ENCODE data around the gene CEP170.

CEP170 gene

DNA sequence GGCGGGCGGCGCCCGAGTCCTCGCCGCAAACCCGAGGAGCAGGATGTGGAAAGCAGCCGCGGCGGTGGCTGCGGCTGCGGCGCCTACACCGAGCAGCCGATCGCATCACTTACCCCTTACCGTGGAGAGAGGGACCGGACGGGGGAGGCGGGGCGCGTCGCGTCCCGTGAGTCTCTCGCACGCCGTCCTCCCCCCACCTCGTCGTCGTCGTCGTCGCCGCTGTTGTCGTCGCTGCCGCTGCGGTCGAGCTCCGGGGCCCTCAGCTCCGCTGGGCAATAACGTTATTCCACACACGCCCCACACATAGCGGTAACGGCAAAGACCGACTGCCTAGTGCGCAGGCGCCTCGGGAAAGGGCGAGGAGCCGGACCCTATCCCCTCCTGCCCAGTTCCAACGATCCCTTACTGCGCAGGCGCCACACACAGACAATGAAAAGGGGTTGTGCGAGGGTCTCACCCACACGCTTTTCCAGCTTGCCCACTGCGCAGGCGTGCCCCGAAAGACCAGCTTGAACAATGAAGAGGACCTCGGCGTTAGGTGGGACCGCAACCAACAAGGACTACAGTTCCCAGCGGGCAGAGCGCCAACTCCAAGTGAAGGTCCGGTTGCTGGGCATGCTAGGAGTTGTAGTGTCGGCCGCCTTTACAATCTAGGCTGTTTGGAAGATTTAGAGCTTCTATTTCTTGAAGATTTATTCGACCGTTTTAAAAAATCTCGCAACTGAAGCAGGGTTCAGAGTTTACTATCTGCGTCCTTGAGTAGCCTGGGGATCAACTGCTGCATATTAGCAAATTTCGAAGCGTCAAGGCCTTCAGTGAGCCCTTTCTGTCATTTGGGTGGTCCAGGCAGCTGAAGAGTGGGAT, at the start of gene CEP170:
Gene CEP170 (minus strand): TSS at position 355 of the 864 bp plus-strand sequence. CDS start 30,001 bp downstream, outside the sequence.
- TF ChIP-seq, protein P1, sequence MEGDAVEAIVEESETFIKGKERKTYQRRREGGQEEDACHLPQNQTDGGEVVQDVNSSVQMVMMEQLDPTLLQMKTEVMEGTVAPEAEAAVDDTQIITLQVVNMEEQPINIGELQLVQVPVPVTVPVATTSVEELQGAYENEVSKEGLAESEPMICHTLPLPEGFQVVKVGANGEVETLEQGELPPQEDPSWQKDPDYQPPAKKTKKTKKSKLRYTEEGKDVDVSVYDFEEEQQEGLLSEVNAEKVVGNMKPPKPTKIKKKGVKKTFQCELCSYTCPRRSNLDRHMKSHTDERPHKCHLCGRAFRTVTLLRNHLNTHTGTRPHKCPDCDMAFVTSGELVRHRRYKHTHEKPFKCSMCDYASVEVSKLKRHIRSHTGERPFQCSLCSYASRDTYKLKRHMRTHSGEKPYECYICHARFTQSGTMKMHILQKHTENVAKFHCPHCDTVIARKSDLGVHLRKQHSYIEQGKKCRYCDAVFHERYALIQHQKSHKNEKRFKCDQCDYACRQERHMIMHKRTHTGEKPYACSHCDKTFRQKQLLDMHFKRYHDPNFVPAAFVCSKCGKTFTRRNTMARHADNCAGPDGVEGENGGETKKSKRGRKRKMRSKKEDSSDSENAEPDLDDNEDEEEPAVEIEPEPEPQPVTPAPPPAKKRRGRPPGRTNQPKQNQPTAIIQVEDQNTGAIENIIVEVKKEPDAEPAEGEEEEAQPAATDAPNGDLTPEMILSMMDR (IDR thresholded peaks at IDR 0.05; ENCODE audit: poor library complexity, severe bottlenecking), result no peak
- ATAC-seq (ENCODE audit: low read depth) (peak; percentile 56), DNase-seq (ENCODE audit: low spot score) (peak; percentile 94)
- Histone ChIP-seq H3K4me1 (ENCODE audit: insufficient read depth, poor library complexity, severe bottlenecking) (peaks cover 28% of the 10 kb centered on the region), H3K9me3 (ENCODE audit: severe bottlenecking) (no peaks in the 10 kb centered on the region), H3K4me3 (ENCODE audit: severe bottlenecking) (peak within 1 kb of the TSS; percentile 72), H3K36me3 (ENCODE audit: low read depth) (peaks cover 3% of the 10 kb centered on the region; the same call in 1 of the 2 replicates), H3K27me3 (ENCODE audit: insufficient read depth, poor library complexity, severe bottlenecking) (no peaks in the 10 kb centered on the region), H3K27ac (ENCODE audit: poor library complexity, severe bottlenecking) (peak within 1 kb of the TSS; percentile 87)

DNA sequence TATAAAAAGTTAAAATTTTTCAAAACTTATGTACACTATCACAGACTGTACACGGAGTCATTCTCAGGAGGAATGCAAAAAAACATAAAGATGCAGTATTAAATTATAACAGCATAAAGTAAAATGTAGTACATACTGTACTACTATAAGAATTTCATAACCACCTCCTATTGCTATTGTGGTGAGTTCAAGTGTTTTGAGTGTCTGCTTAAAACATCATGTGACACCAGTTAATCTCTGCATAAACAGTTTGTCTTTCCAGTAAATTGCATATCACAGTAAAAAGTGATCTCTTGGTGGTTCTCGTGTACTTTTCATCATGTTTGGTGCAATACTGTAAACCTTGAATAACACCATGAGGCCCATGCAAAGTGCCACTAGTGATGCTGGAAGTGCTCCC, 46.0 kb upstream of the CEP170 start:
- no peaks in the 10 kb centered on the region for H3K9me3 ChIP-seq (ENCODE audit: severe bottlenecking)
- no peak for ATAC-seq (ENCODE audit: low read depth)
- H3K27ac ChIP-seq (ENCODE audit: poor library complexity, severe bottlenecking), result no peak overlapping the region
- no peaks in the 10 kb centered on the region for H3K27me3 ChIP-seq (ENCODE audit: insufficient read depth, poor library complexity, severe bottlenecking)
- H3K4me3 ChIP-seq (ENCODE audit: severe bottlenecking), result no peak overlapping the region
- no peaks in the 10 kb centered on the region for H3K4me1 ChIP-seq (ENCODE audit: insufficient read depth, poor library complexity, severe bottlenecking)
- TF ChIP-seq, protein P1 (IDR thresholded peaks at IDR 0.05; ENCODE audit: poor library complexity, severe bottlenecking), result no peak
- no peak for DNase-seq (ENCODE audit: low spot score)
- H3K36me3 ChIP-seq (ENCODE audit: low read depth), result peaks cover 12% of the 10 kb centered on the region

DNA sequence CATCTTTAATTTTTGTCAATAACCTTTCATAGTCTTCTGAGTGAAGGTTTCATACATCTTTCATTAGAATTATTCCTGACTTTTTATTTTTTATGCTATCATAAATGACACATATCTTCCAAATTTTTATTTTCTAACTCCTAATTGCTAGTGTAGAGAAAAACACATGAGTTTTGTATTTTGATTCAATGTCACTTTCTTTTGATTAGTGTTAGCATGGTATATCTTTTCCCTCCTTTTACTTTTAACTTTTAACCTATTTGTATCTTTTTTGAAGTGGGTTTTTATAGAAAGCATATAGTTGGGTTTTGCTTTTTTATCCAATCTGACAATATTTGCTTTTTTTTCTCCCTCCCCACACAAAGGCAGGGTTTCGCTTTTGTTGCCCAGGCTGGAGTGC, 44.0 kb upstream of the CEP170 start:
- Histone ChIP-seq H3K36me3 (ENCODE audit: low read depth) (peaks cover 12% of the 10 kb centered on the region; the same call in 1 of the 2 replicates), H3K4me1 (ENCODE audit: insufficient read depth, poor library complexity, severe bottlenecking) (peaks cover 13% of the 10 kb centered on the region), H3K4me3 (ENCODE audit: severe bottlenecking) (no peak overlapping the region), H3K27ac (ENCODE audit: poor library complexity, severe bottlenecking) (no peak overlapping the region), H3K27me3 (ENCODE audit: insufficient read depth, poor library complexity, severe bottlenecking) (no peaks in the 10 kb centered on the region), H3K9me3 (ENCODE audit: severe bottlenecking) (no peaks in the 10 kb centered on the region)
- DNase-seq (ENCODE audit: low spot score), result no peak
- TF ChIP-seq, protein P1 (IDR thresholded peaks at IDR 0.05; ENCODE audit: poor library complexity, severe bottlenecking), result no peak
- no peak for ATAC-seq (ENCODE audit: low read depth)

GRCh38 chr1:243294723-243295121, 39.6 kb upstream of the CEP170 start:
- TF ChIP-seq, protein P1 (IDR thresholded peaks at IDR 0.05; ENCODE audit: poor library complexity, severe bottlenecking), result no peak
- no peak for DNase-seq (ENCODE audit: low spot score)
- peak overlapping the region; percentile 89 for H3K27ac ChIP-seq (ENCODE audit: poor library complexity, severe bottlenecking)
- ATAC-seq (ENCODE audit: low read depth), result peak; percentile 93
- H3K36me3 ChIP-seq (ENCODE audit: low read depth), result peaks cover 26% of the 10 kb centered on the region
- peaks cover 18% of the 10 kb centered on the region for H3K4me1 ChIP-seq (ENCODE audit: insufficient read depth, poor library complexity, severe bottlenecking)
- H3K27me3 ChIP-seq (ENCODE audit: insufficient read depth, poor library complexity, severe bottlenecking), result no peaks in the 10 kb centered on the region
- H3K4me3 ChIP-seq (ENCODE audit: severe bottlenecking), result no peak overlapping the region
- H3K9me3 ChIP-seq (ENCODE audit: severe bottlenecking), result peaks cover 3% of the 10 kb centered on the region
